Measurements from ENCODE around the gene MED29. TPM values are rescaled to one million over a fixed set of nuclear protein-coding genes. Genes with fewer than 3 reads are reported as not detected.

The MED29 gene
- total RNA-seq, 1 donor from 2014 or later, result 37.3 TPM

GRCh38 chr19:39434123-39435076 is 43.2 kb downstream of the MED29 start:
- TF ChIP-seq, protein P1, sequence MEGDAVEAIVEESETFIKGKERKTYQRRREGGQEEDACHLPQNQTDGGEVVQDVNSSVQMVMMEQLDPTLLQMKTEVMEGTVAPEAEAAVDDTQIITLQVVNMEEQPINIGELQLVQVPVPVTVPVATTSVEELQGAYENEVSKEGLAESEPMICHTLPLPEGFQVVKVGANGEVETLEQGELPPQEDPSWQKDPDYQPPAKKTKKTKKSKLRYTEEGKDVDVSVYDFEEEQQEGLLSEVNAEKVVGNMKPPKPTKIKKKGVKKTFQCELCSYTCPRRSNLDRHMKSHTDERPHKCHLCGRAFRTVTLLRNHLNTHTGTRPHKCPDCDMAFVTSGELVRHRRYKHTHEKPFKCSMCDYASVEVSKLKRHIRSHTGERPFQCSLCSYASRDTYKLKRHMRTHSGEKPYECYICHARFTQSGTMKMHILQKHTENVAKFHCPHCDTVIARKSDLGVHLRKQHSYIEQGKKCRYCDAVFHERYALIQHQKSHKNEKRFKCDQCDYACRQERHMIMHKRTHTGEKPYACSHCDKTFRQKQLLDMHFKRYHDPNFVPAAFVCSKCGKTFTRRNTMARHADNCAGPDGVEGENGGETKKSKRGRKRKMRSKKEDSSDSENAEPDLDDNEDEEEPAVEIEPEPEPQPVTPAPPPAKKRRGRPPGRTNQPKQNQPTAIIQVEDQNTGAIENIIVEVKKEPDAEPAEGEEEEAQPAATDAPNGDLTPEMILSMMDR (conservative IDR thresholded peaks at IDR 0.05), result no peak
- peaks cover 17% of the 10 kb centered on the region for H3K36me3 Mint-ChIP-seq (ENCODE audit: low read depth)
- H3K4me3 Mint-ChIP-seq, result peak overlapping the region; percentile 100
- no peak for DNase-seq (ENCODE audit: low read depth, low spot score)
- H3K9me3 Mint-ChIP-seq, result no peaks in the 10 kb centered on the region
- H3K27me3 Mint-ChIP-seq (ENCODE audit: low read depth), result peaks cover 12% of the 10 kb centered on the region
- peak overlapping the region; percentile 81 for H3K27ac Mint-ChIP-seq (ENCODE audit: unreplicated experiment)
- peaks cover 31% of the 10 kb centered on the region for H3K4me1 Mint-ChIP-seq

DNA sequence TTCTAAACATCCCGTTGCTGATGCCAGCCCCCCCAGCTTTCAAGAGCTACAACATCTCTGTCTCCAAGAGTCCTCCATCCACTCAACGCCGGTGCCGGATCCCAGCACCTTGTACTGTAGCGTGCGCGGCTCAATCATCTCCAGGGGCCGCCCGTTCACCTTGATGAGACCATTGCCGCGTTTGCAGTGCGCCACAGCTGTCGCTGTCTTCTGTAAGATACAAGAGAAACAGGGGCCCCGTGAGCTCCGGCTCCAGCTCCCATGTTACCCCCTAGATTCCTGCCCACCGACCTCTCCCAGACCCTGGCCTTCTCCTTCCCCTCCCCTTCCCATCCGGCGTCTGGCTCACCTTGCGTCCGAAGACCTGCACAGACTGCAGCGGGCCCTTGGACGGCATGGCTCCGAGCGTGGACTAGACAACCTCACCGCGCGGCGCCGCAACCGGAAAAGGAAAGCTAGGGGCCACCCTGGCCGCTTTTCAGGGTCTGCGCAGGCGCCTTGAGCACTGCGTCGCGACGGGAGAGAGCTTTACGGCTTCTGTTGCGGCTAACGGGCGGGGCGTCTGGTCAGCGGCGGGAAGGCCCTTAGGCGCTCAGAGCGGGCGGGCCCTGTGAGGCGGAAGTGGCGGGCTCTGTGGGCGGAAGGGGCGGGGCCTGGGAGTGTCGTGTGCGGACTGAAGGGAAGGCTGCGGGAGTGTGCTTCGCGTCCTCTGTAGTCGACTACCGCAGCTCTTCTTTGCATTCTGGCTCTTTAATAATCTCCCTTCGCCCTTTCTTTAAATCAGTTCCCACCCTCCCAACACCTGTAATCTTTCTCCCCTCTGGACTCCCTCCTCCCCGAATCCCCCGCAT is 44.5 kb downstream of the MED29 start, which contains the start of gene RPS16:
TSS of gene RPS16 (minus strand) at position 451 of the 851 bp plus-strand sequence. CDS start at position 397, 54 bp downstream.
- peak within 1 kb of the TSS; percentile 100 for H3K4me3 Mint-ChIP-seq
- TF ChIP-seq, protein P1 (conservative IDR thresholded peaks at IDR 0.05), result no peak
- peaks cover 15% of the 10 kb centered on the region for H3K36me3 Mint-ChIP-seq (ENCODE audit: low read depth)
- no peaks in the 10 kb centered on the region for H3K9me3 Mint-ChIP-seq
- peaks cover 10% of the 10 kb centered on the region for H3K27me3 Mint-ChIP-seq (ENCODE audit: low read depth)
- peak within 1 kb of the TSS; percentile 100 for H3K27ac Mint-ChIP-seq (ENCODE audit: unreplicated experiment)
- DNase-seq (ENCODE audit: low read depth, low spot score), result peak; percentile 98
- peaks cover 34% of the 10 kb centered on the region for H3K4me1 Mint-ChIP-seq

- Mint-ChIP-seq H3K4me1 (peaks cover 32% of the 10 kb centered on the region), H3K36me3 (ENCODE audit: low read depth) (peaks cover 15% of the 10 kb centered on the region), H3K9me3 (no peaks in the 10 kb centered on the region), H3K27ac (ENCODE audit: unreplicated experiment) (peak overlapping the region; percentile 97), H3K4me3 (peak overlapping the region; percentile 100), H3K27me3 (ENCODE audit: low read depth) (peaks cover 10% of the 10 kb centered on the region)
- DNase-seq (ENCODE audit: low read depth, low spot score), result no peak
- TF ChIP-seq, protein P1 (conservative IDR thresholded peaks at IDR 0.05), result no peak
These were observed 45.2 kb downstream of the MED29 start for GRCh38 chr19:39436350-39436716.

DNA sequence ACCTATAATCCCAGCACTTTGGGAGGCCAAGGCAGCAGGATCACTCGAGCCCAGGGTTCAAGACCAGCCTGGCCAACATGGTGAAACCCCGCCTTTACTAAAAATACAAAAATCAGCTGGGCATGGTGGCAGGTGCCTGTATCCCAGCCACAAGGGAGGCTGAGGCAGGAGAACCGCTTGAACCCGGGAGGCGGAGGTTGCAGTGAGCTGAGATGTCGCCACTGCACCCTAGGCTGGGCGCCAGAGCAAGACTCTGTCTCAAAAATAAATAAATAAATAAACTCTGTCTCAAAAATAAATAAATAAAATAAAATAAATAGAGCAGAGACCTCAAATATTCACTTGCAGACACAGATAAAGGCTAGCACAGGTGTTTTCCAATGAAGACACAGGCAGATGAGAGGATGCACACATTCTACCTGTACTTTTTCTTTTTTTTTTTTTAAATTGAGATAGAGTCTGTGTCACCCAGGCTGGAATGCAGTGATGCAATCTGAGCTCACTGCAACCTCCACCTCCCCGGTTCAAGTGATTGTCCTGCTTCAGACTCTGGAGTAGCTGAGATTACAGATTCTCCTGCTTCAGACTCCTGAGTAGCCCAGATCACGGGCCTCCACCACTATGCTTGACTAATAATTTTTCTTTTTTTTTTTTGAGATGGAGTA is 47.2 kb downstream of the MED29 start:
- H3K9me3 Mint-ChIP-seq, result no peaks in the 10 kb centered on the region
- H3K4me3 Mint-ChIP-seq, result no peak overlapping the region
- H3K4me1 Mint-ChIP-seq, result peaks cover 32% of the 10 kb centered on the region
- peaks cover 12% of the 10 kb centered on the region for H3K36me3 Mint-ChIP-seq (ENCODE audit: low read depth)
- no peak for DNase-seq (ENCODE audit: low read depth, low spot score)
- TF ChIP-seq, protein P1 (conservative IDR thresholded peaks at IDR 0.05), result no peak
- H3K27ac Mint-ChIP-seq (ENCODE audit: unreplicated experiment), result no peak overlapping the region
- peaks cover 10% of the 10 kb centered on the region for H3K27me3 Mint-ChIP-seq (ENCODE audit: low read depth)

Data from neural crest cell (in vitro differentiated cells).